ENCODE data around the gene MYPN.
A peak's percentile ranks its signal among the peaks of the same experiment; 100 is the strongest.
"Not testable (repeated sequence)": the region's sequence is repeated elsewhere in the genome, so short reads cannot be mapped to it uniquely, and the experiment has no call there.

The MYPN gene

GRCh38 chr10:68109331-68109730 lies at the start of gene MYPN:
MYPN (plus strand) TSS chr10:68109488; CDS start chr10:68121439, 11,951 bp downstream.
- no peak for DNase-seq

GRCh38 chr10:68067029-68067428 lies 42.3 kb upstream of the MYPN start:
- no peak for DNase-seq

GRCh38 chr10:68067508-68067907 lies 41.8 kb upstream of the MYPN start:
- no peak for DNase-seq

GRCh38 chr10:68073631-68074030 lies 35.7 kb upstream of the MYPN start:
- DNase-seq = no peak

- no peak for DNase-seq
These were observed 35.1 kb upstream of the MYPN start for GRCh38 chr10:68074031-68074774.

- DNase-seq = peak; percentile 90 to 91
These were observed 34.3 kb upstream of the MYPN start, which contains the start of gene HERC4 for GRCh38 chr10:68074775-68075549. HERC4 (minus strand) TSS chr10:68075283; CDS start chr10:68073108, 2,175 bp downstream.

- DNase-seq = no peak
These were observed 33.7 kb upstream of the MYPN start for GRCh38 chr10:68075550-68076004.

GRCh38 chr10:68076081-68076480 lies 33.2 kb upstream of the MYPN start:
- DNase-seq = not testable (repeated sequence)

GRCh38 chr10:68077026-68077425 lies 32.3 kb upstream of the MYPN start:
- DNase-seq = no peak

- no peak for DNase-seq
These were observed 29.9 kb upstream of the MYPN start for GRCh38 chr10:68079434-68079833.

- no peak for DNase-seq
These were observed 28.3 kb upstream of the MYPN start for GRCh38 chr10:68080853-68081431.

GRCh38 chr10:68081916-68082315 lies 27.4 kb upstream of the MYPN start:
- DNase-seq = no peak

- DNase-seq = no peak
These were observed 26.4 kb upstream of the MYPN start for GRCh38 chr10:68082872-68083271.

- DNase-seq = no peak
These were observed 25.3 kb upstream of the MYPN start for GRCh38 chr10:68083953-68084352.

- no peak for DNase-seq
These were observed 24.8 kb upstream of the MYPN start for GRCh38 chr10:68084469-68084868.

- no peak for DNase-seq
These were observed 23.3 kb upstream of the MYPN start for GRCh38 chr10:68086011-68086410.

GRCh38 chr10:68086910-68087684 lies 22.2 kb upstream of the MYPN start:
- no peak for DNase-seq

GRCh38 chr10:68087685-68088401 lies 21.4 kb upstream of the MYPN start:
- no peak for DNase-seq

GRCh38 chr10:68088740-68089139 lies 20.5 kb upstream of the MYPN start:
- DNase-seq = no peak

- no peak for DNase-seq
These were observed 18.7 kb upstream of the MYPN start for GRCh38 chr10:68090586-68090985.

- DNase-seq = no peak
These were observed 16.8 kb upstream of the MYPN start for GRCh38 chr10:68092512-68092911.

GRCh38 chr10:68095153-68095552 lies 14.1 kb upstream of the MYPN start:
- no peak for DNase-seq
